Kidney epithelial cell (primary cell): ENCODE measurements around the gene MCEMP1. TPM values are rescaled to one million over a fixed set of nuclear protein-coding genes. Genes with fewer than 3 reads are reported as not detected.

Experiments used
- DNase-seq: peaks from one replicate; pipeline ENCODE4 v3.0.0-alpha.2; 2010; ENCODE audit warnings: low read depth
- H3K27me3 ChIP-seq: 2 replicates; pipeline ENCODE4 v1.6.0; 2011; ENCODE audit warnings: low read length; ENCODE audit not compliant: control insufficient read depth, insufficient read depth
- H3K36me3 ChIP-seq: 2 replicates; pipeline ENCODE4 v1.5.1; 2011; ENCODE audit warnings: low read length; ENCODE audit not compliant: control insufficient read depth, insufficient read depth
- H3K4me3 ChIP-seq: 2 replicates; pipeline ENCODE4 v1.5.1; 2011; ENCODE audit warnings: low read depth, mild to moderate bottlenecking, control low read depth, low read length
- CTCF ChIP-seq: IDR thresholded peaks from 2 replicates; pipeline ENCODE4 v1.5.1; 2011; ENCODE audit warnings: mild to moderate bottlenecking, moderate library complexity, low read length, control low read depth, inconsistent platforms; ENCODE audit not compliant: insufficient read depth, poor library complexity, severe bottlenecking
- total RNA-seq: library from RNA; depleted of rRNA; stranded (reverse); fragments of >200 nt; gene quantifications from 2 replicates; pipeline ENCODE4 v1.2.3, GENCODE V29; 2015

MCEMP1 gene
- not detected in 2 replicates for total RNA-seq

DNA sequence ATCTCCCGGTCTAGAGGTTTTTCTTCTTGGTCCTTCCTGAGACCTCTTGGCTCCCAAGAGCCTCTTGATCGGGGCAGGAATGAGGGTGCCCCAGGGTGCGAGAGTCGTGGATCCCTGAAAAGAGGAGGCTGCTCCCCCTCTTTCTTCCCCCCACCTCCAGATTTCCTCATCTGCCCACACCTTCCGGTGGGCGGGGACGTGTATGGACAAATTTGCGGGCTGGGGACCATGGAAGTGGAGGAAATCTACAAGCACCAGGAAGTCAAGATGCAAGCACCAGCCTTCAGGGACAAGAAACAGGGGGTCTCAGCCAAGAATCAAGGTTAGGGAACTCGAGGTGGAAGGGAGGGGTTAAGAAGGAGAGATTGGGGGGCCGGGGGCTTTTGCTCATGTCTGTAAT lies at the start of gene MCEMP1:
TSS of gene MCEMP1 (plus strand) at position 237 of the 400 bp plus-strand sequence. CDS start at position 268, 31 bp downstream.
- no peak for DNase-seq
- Histone ChIP-seq H3K27me3 (peaks cover 24% of the 10 kb centered on the region), H3K36me3 (no peaks in the 10 kb centered on the region), H3K4me3 (no peak within 1 kb of the TSS)
- TF ChIP-seq CTCF = no peak

- no peaks in the 10 kb centered on the region for H3K27me3 ChIP-seq
- no peak overlapping the region for H3K4me3 ChIP-seq
- no peak for DNase-seq
- H3K36me3 ChIP-seq = peaks cover 2% of the 10 kb centered on the region
- TF ChIP-seq CTCF = no peak
These were observed 49.7 kb upstream of the MCEMP1 start for GRCh38 chr19:7627166-7627565.

DNA sequence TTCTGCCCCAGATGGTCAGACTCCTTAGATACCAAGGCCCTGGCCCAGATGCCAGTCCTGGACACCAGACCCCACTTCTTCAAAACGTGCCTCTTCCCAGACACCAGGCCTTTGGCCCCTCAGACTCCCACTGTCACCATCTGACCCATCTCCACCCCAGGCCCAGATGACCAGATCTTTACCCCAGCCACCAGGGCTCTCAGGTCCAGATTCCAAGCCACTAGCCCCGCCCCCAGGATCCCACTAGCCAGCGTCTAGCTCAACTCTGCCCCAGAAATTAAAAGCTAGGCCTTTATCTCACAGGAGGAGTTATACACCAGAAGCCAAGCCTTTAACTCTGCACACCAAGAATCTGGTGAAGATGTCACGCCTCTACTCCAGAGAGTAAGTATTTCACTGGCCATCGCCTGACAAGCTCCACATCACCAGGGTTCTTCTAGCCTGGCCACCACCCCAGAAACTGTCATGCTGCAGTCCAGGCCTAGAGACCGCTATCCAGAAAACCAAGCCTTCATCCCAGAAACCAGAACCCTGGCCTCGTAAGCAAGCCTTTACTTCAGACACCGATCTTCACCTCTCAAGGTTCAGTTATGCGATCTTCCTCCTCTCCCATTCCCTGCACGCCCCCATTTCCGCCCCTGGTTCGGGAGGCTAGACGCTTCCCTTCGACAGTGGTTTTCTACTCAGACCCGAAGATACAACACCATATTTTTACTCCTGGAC lies 48.1 kb upstream of the MCEMP1 start:
- H3K27me3 ChIP-seq = no peaks in the 10 kb centered on the region
- no peak for TF ChIP-seq CTCF
- DNase-seq = no peak
- peak overlapping the region; percentile 98 for H3K4me3 ChIP-seq
- H3K36me3 ChIP-seq = peaks cover 2% of the 10 kb centered on the region

DNA sequence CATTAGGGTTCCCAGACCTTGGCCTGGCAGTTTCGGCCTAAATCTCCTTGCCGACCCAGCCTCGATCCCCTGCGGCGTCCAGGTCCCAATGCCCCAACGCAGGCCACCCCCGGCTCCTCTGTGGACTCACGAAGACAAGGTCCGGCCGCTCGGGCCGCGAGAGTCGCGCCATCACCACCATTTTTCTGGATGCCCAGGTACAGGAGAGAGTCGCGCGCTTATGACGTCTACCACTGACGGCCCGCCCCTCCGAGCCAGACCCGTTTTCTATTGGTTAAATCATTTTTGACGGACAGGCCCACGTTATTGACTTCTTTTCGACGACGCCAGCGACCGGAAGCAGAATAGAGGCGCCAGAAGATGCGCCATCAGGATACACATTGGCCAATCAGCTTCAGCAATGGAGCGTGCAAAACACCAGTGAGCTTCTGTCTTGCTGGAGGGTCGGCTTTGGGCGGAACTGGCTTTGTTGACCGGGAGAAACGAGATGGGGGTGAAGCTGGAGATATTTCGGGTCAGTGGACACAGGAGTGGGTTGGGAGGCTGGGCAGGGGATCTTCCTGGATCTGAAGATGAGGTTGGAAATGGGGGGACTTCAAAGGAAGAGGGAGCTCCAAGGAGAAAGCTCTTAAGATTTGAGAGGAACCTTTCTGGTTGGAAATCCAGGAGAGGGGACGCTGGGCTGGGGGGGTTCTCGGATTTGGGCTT lies 47.4 kb upstream of the MCEMP1 start, which contains the start of the genes PET100 and XAB2:
TSS of gene PET100 (plus strand) at position 447 of the 708 bp plus-strand sequence. CDS start at position 488, 41 bp downstream.
TSS of gene XAB2 (minus strand) at position 199 of the 708 bp plus-strand sequence. CDS start at position 181, 18 bp downstream.
- peaks cover 2% of the 10 kb centered on the region for H3K36me3 ChIP-seq
- TF ChIP-seq CTCF = no peak
- DNase-seq = peak; percentile 93
- peak within 1 kb of the TSS; percentile 98 for H3K4me3 ChIP-seq
- H3K27me3 ChIP-seq = no peaks in the 10 kb centered on the region

DNA sequence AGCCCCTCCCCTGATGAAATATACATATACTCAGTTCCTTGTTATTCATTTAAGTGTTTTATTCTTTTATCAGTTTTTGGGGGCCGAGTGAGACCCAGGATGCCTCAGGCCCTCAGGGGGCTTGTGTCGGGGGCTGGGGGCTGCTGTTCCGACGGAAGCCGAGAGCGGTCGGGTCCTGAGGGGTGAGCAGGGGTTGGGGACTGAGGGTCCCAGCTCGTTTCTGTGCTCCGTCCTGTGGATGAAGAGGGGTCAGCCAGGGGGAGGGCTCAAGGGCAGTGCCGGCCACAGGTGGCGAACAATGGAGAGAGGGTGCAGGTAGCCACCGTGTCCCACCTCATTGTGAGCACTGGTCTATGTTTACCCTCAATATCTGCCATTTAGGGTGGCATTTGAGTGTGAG lies 45.3 kb upstream of the MCEMP1 start:
- peaks cover 3% of the 10 kb centered on the region for H3K27me3 ChIP-seq
- no peak overlapping the region for H3K4me3 ChIP-seq
- no peaks in the 10 kb centered on the region for H3K36me3 ChIP-seq
- DNase-seq = no peak
- TF ChIP-seq CTCF = no peak
